GM18507 (cell line): ENCODE results near the gene PHLPP1.

Source experiments
- DNase-seq: peaks from one replicate; pipeline ENCODE4 v3.0.0; 2011; ENCODE audit warnings: low read depth; ENCODE audit not compliant: insufficient read length; ENCODE audit errors: extremely low spot score
- FAIRE-seq: peaks from 2 replicates; lab custom pipeline; 2011; peaks lifted over from hg19 to GRCh38; lab: Jason Lieb, UNC

The PHLPP1 gene

GRCh38 chr18:63016270-63016669 is 300.9 kb downstream of the PHLPP1 start:
- FAIRE-seq, result peak; percentile 80
- peak; percentile 62 for DNase-seq

- DNase-seq (no peak), FAIRE-seq (peak; percentile 67)
These were observed 301.7 kb downstream of the PHLPP1 start for GRCh38 chr18:63017076-63017475.

- no peak for FAIRE-seq
- no peak for DNase-seq
These were observed 302.6 kb downstream of the PHLPP1 start for GRCh38 chr18:63017977-63018376.

- DNase-seq (no peak), FAIRE-seq (no peak)
These were observed 307.2 kb downstream of the PHLPP1 start for GRCh38 chr18:63022429-63023022.

- no peak for FAIRE-seq
- DNase-seq, result no peak
These were observed 310.1 kb downstream of the PHLPP1 start for GRCh38 chr18:63025251-63026090.

GRCh38 chr18:63028380-63028779 is 313.0 kb downstream of the PHLPP1 start:
- FAIRE-seq, result no peak
- DNase-seq, result no peak
